ENCODE results near the gene ASB6. TPM values are rescaled to one million over a fixed set of nuclear protein-coding genes. Genes with fewer than 3 reads are reported as not detected.

Gene ASB6
- total RNA-seq, 2 experiments from 2014 or later: 19.0 to 21.4 TPM

DNA sequence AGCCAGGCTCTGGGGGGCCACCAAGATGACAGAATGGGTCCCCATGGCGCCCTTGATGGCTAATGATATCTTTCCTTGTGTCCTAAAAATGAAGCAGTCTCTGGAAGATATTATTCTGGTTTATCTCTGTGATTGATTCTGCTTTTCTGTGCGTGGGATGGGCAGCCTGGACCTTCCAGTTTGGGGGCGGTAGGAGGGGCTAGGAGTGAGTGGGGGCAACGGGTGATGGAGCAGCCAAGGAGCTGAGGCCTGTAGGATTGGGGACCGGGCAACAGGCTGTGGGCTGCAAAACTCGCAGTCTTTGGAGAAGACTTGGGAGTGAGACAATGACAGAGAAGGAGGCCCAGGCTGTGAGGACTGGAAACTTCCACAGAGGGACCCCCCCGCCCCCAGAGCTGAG, 32.3 kb upstream of the ASB6 start:
- CTCF ChIA-PET (ENCODE audit: unreplicated experiment): no interaction called here
- H3K4me3 ChIP-seq (ENCODE audit: low read depth, low read length, poor library complexity, severe bottlenecking): no peak overlapping the region
- POLR2A ChIA-PET: no interaction called here
- no peak overlapping the region for H3K27ac ChIP-seq (ENCODE audit: low read depth, low read length, poor library complexity, severe bottlenecking)
- no peak for DNase-seq (ENCODE audit: low spot score)
- intact Hi-C loops (cut with micrococcal nuclease; ENCODE audit: unreplicated experiment): no loop called here
- no peaks in the 10 kb centered on the region for H3K36me3 ChIP-seq (ENCODE audit: insufficient read depth, low read length)
- no peaks in the 10 kb centered on the region for H3K9me3 ChIP-seq (ENCODE audit: low read length)
- no peaks in the 10 kb centered on the region for H4K20me1 ChIP-seq (ENCODE audit: insufficient read depth, low read length)
- TF ChIP-seq EZH2phosphoT487 (IDR thresholded peaks at IDR 0.05; ENCODE audit: borderline replicate concordance, low read depth, low read length): no peak
- TF ChIP-seq, protein P1, sequence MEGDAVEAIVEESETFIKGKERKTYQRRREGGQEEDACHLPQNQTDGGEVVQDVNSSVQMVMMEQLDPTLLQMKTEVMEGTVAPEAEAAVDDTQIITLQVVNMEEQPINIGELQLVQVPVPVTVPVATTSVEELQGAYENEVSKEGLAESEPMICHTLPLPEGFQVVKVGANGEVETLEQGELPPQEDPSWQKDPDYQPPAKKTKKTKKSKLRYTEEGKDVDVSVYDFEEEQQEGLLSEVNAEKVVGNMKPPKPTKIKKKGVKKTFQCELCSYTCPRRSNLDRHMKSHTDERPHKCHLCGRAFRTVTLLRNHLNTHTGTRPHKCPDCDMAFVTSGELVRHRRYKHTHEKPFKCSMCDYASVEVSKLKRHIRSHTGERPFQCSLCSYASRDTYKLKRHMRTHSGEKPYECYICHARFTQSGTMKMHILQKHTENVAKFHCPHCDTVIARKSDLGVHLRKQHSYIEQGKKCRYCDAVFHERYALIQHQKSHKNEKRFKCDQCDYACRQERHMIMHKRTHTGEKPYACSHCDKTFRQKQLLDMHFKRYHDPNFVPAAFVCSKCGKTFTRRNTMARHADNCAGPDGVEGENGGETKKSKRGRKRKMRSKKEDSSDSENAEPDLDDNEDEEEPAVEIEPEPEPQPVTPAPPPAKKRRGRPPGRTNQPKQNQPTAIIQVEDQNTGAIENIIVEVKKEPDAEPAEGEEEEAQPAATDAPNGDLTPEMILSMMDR (conservative IDR thresholded peaks at IDR 0.05; ENCODE audit: low read length): no peak
- H3K4me1 ChIP-seq (ENCODE audit: insufficient read depth, low read length, poor library complexity, severe bottlenecking): no peaks in the 10 kb centered on the region
- H3K4me2 ChIP-seq (ENCODE audit: low read length): no peak overlapping the region
- no peaks in the 10 kb centered on the region for H3K79me2 ChIP-seq (ENCODE audit: insufficient read depth, low read depth, low read length)
- H2AFZ ChIP-seq (ENCODE audit: low read length): no peak overlapping the region
- BruUV-seq (replicated peaks): no TSS peak
- no peaks in the 10 kb centered on the region for H3K9me2 ChIP-seq (ENCODE audit: insufficient read depth, low read length)

DNA sequence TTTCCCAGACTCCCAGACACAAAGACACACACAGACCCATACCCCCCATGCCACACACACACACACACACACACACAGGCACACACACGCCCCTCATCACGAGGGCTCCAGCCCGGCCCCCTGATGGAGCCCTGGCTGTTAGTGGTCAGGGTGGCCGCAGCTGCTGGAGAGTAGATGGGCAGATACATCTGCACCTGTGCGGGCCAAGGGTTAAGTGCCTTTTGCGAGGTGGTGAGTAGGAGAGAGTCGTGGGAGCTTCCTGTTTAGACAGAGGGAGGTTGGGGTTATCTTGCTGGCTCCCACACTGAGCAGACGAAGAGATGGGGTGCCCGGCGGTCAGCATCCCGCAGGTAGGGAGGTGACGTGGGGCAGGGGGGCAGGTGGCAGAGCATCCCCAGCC, 31.7 kb upstream of the ASB6 start:
- Histone ChIP-seq H3K79me2 (ENCODE audit: insufficient read depth, low read depth, low read length) (no peaks in the 10 kb centered on the region), H3K4me2 (ENCODE audit: low read length) (no peak overlapping the region), H3K9me2 (ENCODE audit: insufficient read depth, low read length) (no peaks in the 10 kb centered on the region), H3K36me3 (ENCODE audit: insufficient read depth, low read length) (no peaks in the 10 kb centered on the region), H2AFZ (ENCODE audit: low read length) (no peak overlapping the region), H3K27ac (ENCODE audit: low read depth, low read length, poor library complexity, severe bottlenecking) (no peak overlapping the region), H3K4me3 (ENCODE audit: low read depth, low read length, poor library complexity, severe bottlenecking) (no peak overlapping the region), H3K9me3 (ENCODE audit: low read length) (no peaks in the 10 kb centered on the region), H4K20me1 (ENCODE audit: insufficient read depth, low read length) (no peaks in the 10 kb centered on the region), H3K4me1 (ENCODE audit: insufficient read depth, low read length, poor library complexity, severe bottlenecking) (no peaks in the 10 kb centered on the region)
- CTCF ChIA-PET (ENCODE audit: unreplicated experiment): no interaction called here
- POLR2A ChIA-PET: no interaction called here
- DNase-seq (ENCODE audit: low spot score): no peak
- no TSS peak for BruUV-seq (replicated peaks)
- intact Hi-C loops (cut with micrococcal nuclease; ENCODE audit: unreplicated experiment): no loop called here
- TF ChIP-seq EZH2phosphoT487 (IDR thresholded peaks at IDR 0.05; ENCODE audit: borderline replicate concordance, low read depth, low read length): no peak
- TF ChIP-seq, protein P1 (conservative IDR thresholded peaks at IDR 0.05; ENCODE audit: low read length): no peak

DNA sequence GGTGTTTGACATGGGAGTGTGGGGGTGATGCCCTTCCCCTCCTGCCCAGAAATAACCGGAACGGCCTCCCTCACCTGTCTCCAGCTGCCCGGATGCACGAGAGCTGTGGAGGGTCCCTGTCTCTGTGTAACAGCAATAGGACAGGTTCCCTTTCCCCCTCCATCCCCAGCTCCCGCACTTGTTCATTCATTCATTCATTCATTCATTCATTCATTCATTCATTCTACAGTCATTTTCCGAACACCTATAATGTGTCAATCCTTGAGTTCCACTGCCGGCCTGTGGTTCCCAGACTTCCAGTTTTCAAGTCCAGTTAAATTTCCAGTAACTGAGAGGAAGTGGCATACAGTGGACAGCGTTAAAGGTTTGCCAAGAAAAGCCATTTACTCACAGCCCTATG, 30.8 kb upstream of the ASB6 start:
- TF ChIP-seq, protein P1 (conservative IDR thresholded peaks at IDR 0.05; ENCODE audit: low read length): no peak
- TF ChIP-seq EZH2phosphoT487 (IDR thresholded peaks at IDR 0.05; ENCODE audit: borderline replicate concordance, low read depth, low read length): no peak
- H3K4me3 ChIP-seq (ENCODE audit: low read depth, low read length, poor library complexity, severe bottlenecking): no peak overlapping the region
- BruUV-seq (replicated peaks): no TSS peak
- no peak for DNase-seq (ENCODE audit: low spot score)
- H3K9me3 ChIP-seq (ENCODE audit: low read length): no peaks in the 10 kb centered on the region
- H2AFZ ChIP-seq (ENCODE audit: low read length): no peak overlapping the region
- no peak overlapping the region for H3K4me2 ChIP-seq (ENCODE audit: low read length)
- H3K79me2 ChIP-seq (ENCODE audit: insufficient read depth, low read depth, low read length): no peaks in the 10 kb centered on the region
- H4K20me1 ChIP-seq (ENCODE audit: insufficient read depth, low read length): no peaks in the 10 kb centered on the region
- no peak overlapping the region for H3K27ac ChIP-seq (ENCODE audit: low read depth, low read length, poor library complexity, severe bottlenecking)
- POLR2A ChIA-PET: no interaction called here
- no peaks in the 10 kb centered on the region for H3K36me3 ChIP-seq (ENCODE audit: insufficient read depth, low read length)
- H3K9me2 ChIP-seq (ENCODE audit: insufficient read depth, low read length): no peaks in the 10 kb centered on the region
- H3K4me1 ChIP-seq (ENCODE audit: insufficient read depth, low read length, poor library complexity, severe bottlenecking): no peaks in the 10 kb centered on the region
- intact Hi-C loops (cut with micrococcal nuclease; ENCODE audit: unreplicated experiment): no loop called here
- CTCF ChIA-PET (ENCODE audit: unreplicated experiment): no interaction called here
